Suprapubic skin (tissue), 3 donors: ENCODE results near the gene NRXN3.

ENCODE experiments used
- POLR2AphosphoS5 ChIP-seq, 3 donors: sonication (generic); formaldehyde crosslinking; IDR thresholded peaks; one replicate each; pipeline ENCODE4 v1.6.1; 2017; ENCODE audit warnings: antibody characterized with exemption in 3 of 3
- TF ChIP-seq, protein P1 (sequence below), 2 donors: fragments of 200-600 bp in 1 of 2; fragments of 450-650 bp in 1 of 2; sonication (generic) in 1 of 2; IDR thresholded peaks; one replicate each; pipeline ENCODE4 v1.5.1; 2016 to 2019; ENCODE audit warnings: antibody characterized with exemption in 2 of 2, mild to moderate bottlenecking in 1 of 2, moderate library complexity in 1 of 2

GRCh38 chr14:78897443-78897842, 727.3 kb downstream of the NRXN3 start:
- TF ChIP-seq, protein P1, sequence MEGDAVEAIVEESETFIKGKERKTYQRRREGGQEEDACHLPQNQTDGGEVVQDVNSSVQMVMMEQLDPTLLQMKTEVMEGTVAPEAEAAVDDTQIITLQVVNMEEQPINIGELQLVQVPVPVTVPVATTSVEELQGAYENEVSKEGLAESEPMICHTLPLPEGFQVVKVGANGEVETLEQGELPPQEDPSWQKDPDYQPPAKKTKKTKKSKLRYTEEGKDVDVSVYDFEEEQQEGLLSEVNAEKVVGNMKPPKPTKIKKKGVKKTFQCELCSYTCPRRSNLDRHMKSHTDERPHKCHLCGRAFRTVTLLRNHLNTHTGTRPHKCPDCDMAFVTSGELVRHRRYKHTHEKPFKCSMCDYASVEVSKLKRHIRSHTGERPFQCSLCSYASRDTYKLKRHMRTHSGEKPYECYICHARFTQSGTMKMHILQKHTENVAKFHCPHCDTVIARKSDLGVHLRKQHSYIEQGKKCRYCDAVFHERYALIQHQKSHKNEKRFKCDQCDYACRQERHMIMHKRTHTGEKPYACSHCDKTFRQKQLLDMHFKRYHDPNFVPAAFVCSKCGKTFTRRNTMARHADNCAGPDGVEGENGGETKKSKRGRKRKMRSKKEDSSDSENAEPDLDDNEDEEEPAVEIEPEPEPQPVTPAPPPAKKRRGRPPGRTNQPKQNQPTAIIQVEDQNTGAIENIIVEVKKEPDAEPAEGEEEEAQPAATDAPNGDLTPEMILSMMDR (IDR thresholded peaks at IDR 0.05), result no peak
- no peak for TF ChIP-seq POLR2AphosphoS5 (IDR thresholded peaks at IDR 0.05)
